ENCODE results near the gene GJD3. TPM values are rescaled to one million over a fixed set of nuclear protein-coding genes. Genes with fewer than 3 reads are reported as not detected.

Gene GJD3
- polyA plus RNA-seq, 1 donor from 2014 or later, result not detected

GRCh38 chr17:40320756-40321523 lies 43.6 kb downstream of the GJD3 start:
- TF ChIP-seq EZH2 (IDR thresholded peaks at IDR 0.05; ENCODE audit: borderline replicate concordance, insufficient read depth, low read length, poor library complexity, severe bottlenecking), result no peak
- no peak for TF ChIP-seq TAF1 (IDR thresholded peaks at IDR 0.05; ENCODE audit: low read depth)
- no peak for TF ChIP-seq SMC3 (conservative IDR thresholded peaks at IDR 0.05; ENCODE audit: poor library complexity)
- no peak for TF ChIP-seq CTCF (IDR thresholded peaks at IDR 0.05; ENCODE audit: poor library complexity, severe bottlenecking)

DNA sequence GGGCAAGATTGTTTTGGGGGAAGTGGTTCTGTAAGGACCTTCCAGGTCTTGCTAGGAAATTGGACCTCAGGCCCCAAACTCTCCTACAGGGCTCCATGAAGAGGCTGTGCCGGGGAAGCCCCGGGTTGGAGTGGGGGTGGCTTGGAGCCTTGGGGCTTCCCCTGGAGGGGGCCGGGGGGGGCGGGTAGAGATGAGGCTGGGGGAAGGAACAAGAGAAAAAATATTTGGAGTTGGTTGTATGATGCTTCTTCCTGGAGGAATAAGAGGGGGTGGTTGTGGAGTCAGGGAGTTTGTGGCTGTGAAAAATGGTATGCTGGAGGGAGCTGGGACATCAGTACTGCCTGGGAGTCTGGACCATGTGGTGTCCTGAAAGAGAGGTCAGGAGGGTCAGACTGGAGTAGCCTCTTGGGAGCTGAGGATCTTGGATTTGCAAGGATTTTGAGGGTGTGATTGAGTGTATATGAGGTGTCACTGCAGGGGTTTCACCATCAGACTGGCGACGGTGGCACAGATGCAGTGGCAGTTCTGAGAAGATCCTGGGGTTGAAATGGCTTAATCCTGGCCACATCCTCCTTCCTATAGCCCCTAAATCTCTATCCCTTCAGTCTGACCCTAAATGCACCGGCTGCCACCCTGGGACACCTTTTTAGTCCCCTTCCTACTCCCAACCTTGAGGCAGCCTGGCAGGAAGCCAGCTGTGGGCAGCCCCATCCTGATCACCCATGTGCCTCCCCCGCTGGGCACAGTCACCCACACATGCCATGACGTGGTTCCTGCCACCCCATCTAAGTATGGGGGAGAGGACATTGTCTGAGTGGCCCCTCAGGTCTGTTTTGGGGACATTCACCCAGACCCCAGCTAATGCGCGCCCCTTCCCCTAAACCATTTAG lies 44.6 kb downstream of the GJD3 start:
- Histone ChIP-seq H4K20me1 (ENCODE audit: insufficient read depth) (no peaks in the 10 kb centered on the region), H3K79me2 (replicated peaks; ENCODE audit: insufficient read depth, low read length) (peaks cover 7% of the 10 kb centered on the region), H3K9me3 (ENCODE audit: low read length) (no peaks in the 10 kb centered on the region), H3K9me2 (ENCODE audit: insufficient read depth, low read length) (no peaks in the 10 kb centered on the region), H2AFZ (ENCODE audit: low read depth, low read length) (no peak overlapping the region), H3K27me3 (ENCODE audit: insufficient read depth, low read depth, low read length) (peaks cover 5% of the 10 kb centered on the region), H3K9ac (ENCODE audit: low read length) (no peak overlapping the region), H3K27ac (ENCODE audit: low read length) (no peak overlapping the region), H3K4me2 (ENCODE audit: low read length) (no peak overlapping the region), H3K36me3 (ENCODE audit: insufficient read depth, low read length) (no peaks in the 10 kb centered on the region), H3K4me3 (ENCODE audit: low read length) (no peak overlapping the region), H3F3A (ENCODE audit: insufficient read depth, low read length, poor library complexity, severe bottlenecking) (no peaks in the 10 kb centered on the region)
- TF ChIP-seq MXI1 (conservative IDR thresholded peaks at IDR 0.05; ENCODE audit: poor library complexity, severe bottlenecking), result no peak
- no peak for TF ChIP-seq RAD21 (conservative IDR thresholded peaks at IDR 0.05)
- TF ChIP-seq TAF1 (IDR thresholded peaks at IDR 0.05; ENCODE audit: low read depth), result no peak
- TF ChIP-seq POLR2AphosphoS5 (IDR thresholded peaks at IDR 0.05), result no peak
- TF ChIP-seq SMC3 (conservative IDR thresholded peaks at IDR 0.05; ENCODE audit: poor library complexity), result no peak
- TF ChIP-seq CTCF (IDR thresholded peaks at IDR 0.05; ENCODE audit: poor library complexity, severe bottlenecking), result no peak
- TF ChIP-seq EP300 (conservative IDR thresholded peaks at IDR 0.05; ENCODE audit: poor library complexity, severe bottlenecking), result no peak
- TF ChIP-seq REST (IDR thresholded peaks at IDR 0.05; ENCODE audit: borderline replicate concordance), result no peak
- TF ChIP-seq EZH2 (IDR thresholded peaks at IDR 0.05; ENCODE audit: borderline replicate concordance, insufficient read depth, low read length, poor library complexity, severe bottlenecking), result no peak

More at GRCh38 chr17:40320756-40321523, 43.6 kb downstream of the GJD3 start:
- H3K27ac ChIP-seq (ENCODE audit: low read length), result no peak overlapping the region
- no peak overlapping the region for H2AFZ ChIP-seq (ENCODE audit: low read depth, low read length)
- no peaks in the 10 kb centered on the region for H3K36me3 ChIP-seq (ENCODE audit: insufficient read depth, low read length)
- no peaks in the 10 kb centered on the region for H3F3A ChIP-seq (ENCODE audit: insufficient read depth, low read length, poor library complexity, severe bottlenecking)
- H3K9me2 ChIP-seq (ENCODE audit: insufficient read depth, low read length), result no peaks in the 10 kb centered on the region
- no peak overlapping the region for H3K4me3 ChIP-seq (ENCODE audit: low read length)
- H3K9ac ChIP-seq (ENCODE audit: low read length), result no peak overlapping the region
- no peaks in the 10 kb centered on the region for H3K9me3 ChIP-seq (ENCODE audit: low read length)
- H4K20me1 ChIP-seq (ENCODE audit: insufficient read depth), result no peaks in the 10 kb centered on the region
- no peak overlapping the region for H3K4me2 ChIP-seq (ENCODE audit: low read length)
- H3K79me2 ChIP-seq (replicated peaks; ENCODE audit: insufficient read depth, low read length), result peaks cover 7% of the 10 kb centered on the region
- peaks cover 5% of the 10 kb centered on the region for H3K27me3 ChIP-seq (ENCODE audit: insufficient read depth, low read depth, low read length)

Data from neural cell (in vitro differentiated cells).